ENCODE results near the gene POLA1.

GRCh38 chrX:24676403-24677024 lies 17.2 kb upstream of the POLA1 start:
- TF ChIP-seq POLR2A (IDR thresholded peaks at IDR 0.05; ENCODE audit: low read length) (no peak), GATA1 (IDR thresholded peaks at IDR 0.05; ENCODE audit: low read depth, low read length) (no peak)

Data from erythroblast (primary cell).